ENCODE results near the gene LENG1. TPM values are rescaled to one million over a fixed set of nuclear protein-coding genes. Genes with fewer than 3 reads are reported as not detected.

The LENG1 gene
- total and polyA plus RNA-seq, 8 donors = 2.1 to 9.7 (median 4.8) TPM

GRCh38 chr19:54165222-54165621 lies 5.7 kb upstream of the LENG1 start:
- 91 to 93% methylated on average over 25 of the region's 25 CpGs for WGBS, 2 donors
- FAIRE-seq (no peak), DNase-seq (no peak), ATAC-seq (no peak)
- Histone ChIP-seq H3K4me1 (peaks cover 9 to 19% (median 9%) of the 10 kb centered on the region in 3 donors), H3K27ac (no peak overlapping the region), H3K36me3 (no peaks in the 10 kb centered on the region), H3K4me3 (no peak overlapping the region), H3K27me3 (no peaks in the 10 kb centered on the region), H3K9me3 (no peaks in the 10 kb centered on the region)
- intact Hi-C loops (cut with DNase I) = no loop called here
- no peak for TF ChIP-seq CTCF (IDR thresholded peaks at IDR 0.05)

GRCh38 chr19:54164369-54165068 lies 5.0 kb upstream of the LENG1 start:
- ATAC-seq = peak in 3 of 4 donors; percentile 3 to 35 (median 5)
- no peaks in the 10 kb centered on the region for H3K9me3 ChIP-seq
- FAIRE-seq = no peak
- H3K36me3 ChIP-seq = no peaks in the 10 kb centered on the region
- no peak overlapping the region for H3K4me3 ChIP-seq
- no peak for TF ChIP-seq CTCF (IDR thresholded peaks at IDR 0.05)
- peak in 5 of 6 donors; percentile 77 to 86 (median 79) for DNase-seq
- 18 to 26% methylated on average over 37 of the region's 37 CpGs for WGBS, 2 donors
- intact Hi-C loops (cut with DNase I) = no loop called here
- no peak overlapping the region for H3K27ac ChIP-seq
- no peaks in the 10 kb centered on the region for H3K27me3 ChIP-seq
- H3K4me1 ChIP-seq = peaks cover 9 to 19% (median 10%) of the 10 kb centered on the region in 3 donors

GRCh38 chr19:54162884-54163283 lies 3.4 kb upstream of the LENG1 start:
- peak overlapping the region in 1 of 4 donors; percentile 32 for H3K4me3 ChIP-seq
- DNase-seq (no peak), ATAC-seq (no peak), FAIRE-seq (no peak)
- H3K27ac ChIP-seq = peak overlapping the region in 1 of 4 donors; percentile 4
- intact Hi-C loops (cut with DNase I) = no loop called here
- peaks cover 0 to 1% (median 0%) of the 10 kb centered on the region in 3 donors for H3K36me3 ChIP-seq
- no peak for TF ChIP-seq CTCF (IDR thresholded peaks at IDR 0.05)
- H3K27me3 ChIP-seq = no peaks in the 10 kb centered on the region
- 50 to 73% methylated on average over 14 of the region's 14 CpGs for WGBS, 2 donors
- H3K4me1 ChIP-seq = peaks cover 9 to 23% (median 14%) of the 10 kb centered on the region in 3 donors
- H3K9me3 ChIP-seq = no peaks in the 10 kb centered on the region

GRCh38 chr19:54162241-54162805 lies 2.8 kb upstream of the LENG1 start:
- Histone ChIP-seq H3K9me3 (no peaks in the 10 kb centered on the region), H3K27ac (peak overlapping the region in 1 of 4 donors; percentile 4), H3K36me3 (peaks cover 0 to 5% (median 0%) of the 10 kb centered on the region in 3 donors), H3K4me3 (peak overlapping the region in 2 of 4 donors; percentile 20 to 32), H3K4me1 (peaks cover 9 to 23% (median 14%) of the 10 kb centered on the region in 3 donors), H3K27me3 (no peaks in the 10 kb centered on the region)
- TF ChIP-seq CTCF (IDR thresholded peaks at IDR 0.05) = no peak
- ATAC-seq (peak; percentile 46 to 66 (median 66)), DNase-seq (peak; percentile 80 to 93 (median 88)), FAIRE-seq (no peak)
- intact Hi-C loops (cut with DNase I) = no loop called here
- WGBS, 2 donors = 1% methylated on average over 28 to 34 of the region's 35 CpGs

GRCh38 chr19:54160854-54161253 lies 1.3 kb upstream of the LENG1 start:
- no peak for FAIRE-seq
- no peak for TF ChIP-seq CTCF (IDR thresholded peaks at IDR 0.05)
- Histone ChIP-seq H3K9me3 (no peaks in the 10 kb centered on the region), H3K4me3 (peak overlapping the region in 2 of 4 donors; percentile 43 to 76), H3K27me3 (no peaks in the 10 kb centered on the region), H3K27ac (peak overlapping the region in 2 of 4 donors; percentile 87 to 88), H3K4me1 (peaks cover 9 to 23% (median 14%) of the 10 kb centered on the region in 3 donors), H3K36me3 (peaks cover 3 to 18% (median 8%) of the 10 kb centered on the region in 3 donors)
- no peak for ATAC-seq
- intact Hi-C loops (cut with DNase I) = no loop called here
- 29 to 42% methylated on average over 11 to 13 of the region's 13 CpGs for WGBS, 2 donors
- DNase-seq = no peak
